Small intestine (tissue), 7 donors: ENCODE measurements around the gene HMGB4. TPM values are rescaled to one million over a fixed set of nuclear protein-coding genes. Genes with fewer than 3 reads are reported as not detected.
A peak's percentile ranks its signal among the peaks of the same experiment; 100 is the strongest.

ENCODE experiments used
- DNase-seq, 2 donors: peaks; one replicate each; pipeline versions ENCODE4 v3.0.0 to v3.0.0-alpha.2; 2013
- FAIRE-seq: peaks from 2 replicates; lab custom pipeline; 2012; peaks lifted over from hg19 to GRCh38; lab: Jason Lieb, UNC
- H3K27ac ChIP-seq, 3 donors: one replicate each; pipeline ENCODE4 v1.5.1; 2013; ENCODE audit warnings: low read length in 2 of 3, mild to moderate bottlenecking in 2 of 3, control low read depth in 1 of 3, inconsistent platforms in 1 of 3, low read depth in 1 of 3, moderate library complexity in 1 of 3
- H3K27me3 ChIP-seq, 3 donors: one replicate each; pipeline ENCODE4 v1.6.1; 2013; ENCODE audit warnings: low read length in 3 of 3, inconsistent platforms in 1 of 3; ENCODE audit not compliant: control insufficient read depth in 3 of 3, insufficient read depth in 3 of 3
- H3K36me3 ChIP-seq, 3 donors: one replicate each; pipeline ENCODE4 v1.6.1; 2013; ENCODE audit warnings: low read length in 3 of 3, inconsistent platforms in 1 of 3, low read depth in 1 of 3, mild to moderate bottlenecking in 1 of 3, moderate library complexity in 1 of 3; ENCODE audit not compliant: control insufficient read depth in 3 of 3, insufficient read depth in 2 of 3
- H3K4me1 ChIP-seq, 3 donors: one replicate each; pipeline ENCODE4 v1.6.1; 2013; ENCODE audit warnings: low read length in 2 of 3, inconsistent platforms in 1 of 3, low read depth in 1 of 3, mild to moderate bottlenecking in 1 of 3, moderate library complexity in 1 of 3; ENCODE audit not compliant: control insufficient read depth in 3 of 3, insufficient read depth in 2 of 3
- H3K4me3 ChIP-seq, 3 donors: one replicate each; pipeline ENCODE4 v1.5.1; 2013; ENCODE audit warnings: low read length in 3 of 3, control low read depth in 1 of 3, inconsistent platforms in 1 of 3, low read depth in 1 of 3, mild to moderate bottlenecking in 1 of 3, moderate library complexity in 1 of 3
- H3K9me3 ChIP-seq, 2 donors: one replicate each; pipeline ENCODE4 v1.6.1; 2013; ENCODE audit warnings: low read depth in 1 of 2, low read length in 1 of 2; ENCODE audit not compliant: control insufficient read depth in 2 of 2, insufficient read depth in 1 of 2
- WGBS, 3 donors: extraction: QIAGEN DNeasy Blood & Tissue Kit; methylation state at CpG; one replicate each; pipeline ENCODE4 v1.1.7; 2013; 5-methylcytosine and 5-hydroxymethylcytosine counted together
- polyA plus RNA-seq, 4 donors: library from polyadenylated mRNA; stranded (reverse) in 3 of 4; unstranded in 1 of 4; fragments of 200-250 nt in 3 of 4; fragments of 120-200 nt in 1 of 4; gene quantifications; one replicate each; pipeline versions ENCODE4 v1.2.1 to v1.2.3, GENCODE V29; 2013
- donor health status: healthy with polysubstance abuse.
- donor health status: control.
- donor health status: control.
- donor health status: Bipolar disorder and iron deficiency.
- donor health status: healthy.

The HMGB4 gene
- polyA plus RNA-seq, 4 donors: not detected

- no peaks in the 10 kb centered on the region for H3K9me3 ChIP-seq
- no peaks in the 10 kb centered on the region for H3K36me3 ChIP-seq
- H3K4me3 ChIP-seq: no peak overlapping the region
- FAIRE-seq: no peak
- 47 to 62% (median 61%) methylated on average over 3 of the region's 3 CpGs for WGBS, 3 donors
- peak in 1 of 2 donors; percentile 5 for DNase-seq
- peak overlapping the region in 1 of 3 donors; percentile 68 for H3K27ac ChIP-seq
- H3K4me1 ChIP-seq: no peaks in the 10 kb centered on the region
- no peaks in the 10 kb centered on the region for H3K27me3 ChIP-seq
These were observed 29.4 kb downstream of the HMGB4 start for GRCh38 chr1:33893147-33893830.

GRCh38 chr1:33895396-33895795 is 31.5 kb downstream of the HMGB4 start:
- Histone ChIP-seq H3K9me3 (no peaks in the 10 kb centered on the region), H3K36me3 (no peaks in the 10 kb centered on the region), H3K4me3 (no peak overlapping the region), H3K27me3 (no peaks in the 10 kb centered on the region), H3K27ac (no peak overlapping the region), H3K4me1 (no peaks in the 10 kb centered on the region)
- DNase-seq: no peak
- no peak for FAIRE-seq
- WGBS, 3 donors: 76 to 81% (median 78%) methylated on average over 8 of the region's 8 CpGs

- WGBS, 3 donors: 68 to 83% (median 81%) methylated on average over 2 of the region's 2 CpGs
- Histone ChIP-seq H3K27me3 (no peaks in the 10 kb centered on the region), H3K9me3 (no peaks in the 10 kb centered on the region), H3K27ac (no peak overlapping the region), H3K36me3 (no peaks in the 10 kb centered on the region), H3K4me3 (no peak overlapping the region), H3K4me1 (no peaks in the 10 kb centered on the region)
- DNase-seq (no peak), FAIRE-seq (no peak)
These were observed 32.1 kb downstream of the HMGB4 start for GRCh38 chr1:33895976-33896375.

DNA sequence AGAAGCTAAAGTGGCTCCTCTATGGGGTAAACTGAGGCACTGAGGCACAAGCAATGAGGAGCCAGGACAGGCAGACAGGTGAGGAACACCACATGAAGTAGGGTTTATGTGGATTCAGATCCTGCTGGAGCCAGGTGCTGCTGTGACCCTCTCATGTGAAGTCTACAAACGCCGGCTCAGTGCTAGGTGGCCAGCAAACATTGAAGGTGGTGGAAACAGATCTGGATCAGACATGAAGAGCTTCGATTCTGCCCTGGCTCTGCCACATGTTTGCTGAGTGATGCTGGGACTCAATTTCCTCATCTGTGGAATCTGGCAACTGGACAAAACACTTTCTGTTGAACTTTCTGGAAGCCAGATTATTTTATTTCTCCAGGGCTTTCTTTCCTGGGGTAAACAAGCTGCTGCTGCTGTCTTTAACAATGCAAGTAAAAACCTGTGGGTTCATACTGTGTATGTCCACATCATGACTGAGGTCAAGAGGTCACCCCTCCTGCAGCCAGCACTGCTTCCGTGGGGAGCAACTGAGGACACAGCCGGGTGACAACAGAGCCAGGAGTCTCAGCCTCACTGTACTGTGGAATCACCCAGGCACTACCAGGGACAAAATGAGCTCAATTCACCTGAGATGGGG is 33.3 kb downstream of the HMGB4 start:
- DNase-seq: no peak
- no peaks in the 10 kb centered on the region for H3K27me3 ChIP-seq
- FAIRE-seq: no peak
- no peaks in the 10 kb centered on the region for H3K9me3 ChIP-seq
- H3K4me1 ChIP-seq: no peaks in the 10 kb centered on the region
- no peak overlapping the region for H3K27ac ChIP-seq
- no peak overlapping the region for H3K4me3 ChIP-seq
- 65 to 70% (median 66%) methylated on average over 5 of the region's 5 CpGs for whole genome bisulfite sequencing, 3 donors
- no peaks in the 10 kb centered on the region for H3K36me3 ChIP-seq

DNA sequence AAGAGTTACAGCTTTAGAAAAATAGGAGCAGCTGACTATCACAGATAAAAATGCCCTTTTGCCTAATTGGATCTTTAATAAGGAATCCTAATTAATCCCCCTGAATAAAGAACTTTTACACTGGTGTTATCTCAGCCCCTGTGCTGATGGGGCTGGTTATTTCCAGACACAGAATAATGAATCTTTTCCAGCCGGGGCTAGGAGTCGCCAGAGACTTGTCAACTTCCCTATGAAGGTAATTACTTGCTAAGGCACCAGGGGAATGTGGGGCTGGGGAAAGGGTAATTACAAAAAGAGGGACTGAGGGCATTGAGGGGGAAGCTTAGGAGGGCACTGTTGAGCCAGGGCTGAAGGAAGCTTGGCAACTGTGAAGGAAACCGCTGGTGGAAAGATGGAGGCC is 34.5 kb downstream of the HMGB4 start:
- Histone ChIP-seq H3K27me3 (no peaks in the 10 kb centered on the region), H3K36me3 (no peaks in the 10 kb centered on the region), H3K4me3 (no peak overlapping the region), H3K4me1 (no peaks in the 10 kb centered on the region), H3K27ac (no peak overlapping the region), H3K9me3 (no peaks in the 10 kb centered on the region)
- DNase-seq: no peak
- 61 to 68% (median 67%) methylated on average over 3 of the region's 3 CpGs for WGBS, 3 donors
- no peak for FAIRE-seq

GRCh38 chr1:33898881-33899280 is 35.0 kb downstream of the HMGB4 start:
- DNase-seq (no peak), FAIRE-seq (no peak)
- Histone ChIP-seq H3K27me3 (peaks cover 0 to 2% (median 0%) of the 10 kb centered on the region in 3 donors), H3K27ac (no peak overlapping the region), H3K36me3 (no peaks in the 10 kb centered on the region), H3K9me3 (no peaks in the 10 kb centered on the region), H3K4me3 (no peak overlapping the region), H3K4me1 (no peaks in the 10 kb centered on the region)
- 59 to 71% (median 65%) methylated on average over 9 of the region's 9 CpGs for WGBS, 3 donors

DNA sequence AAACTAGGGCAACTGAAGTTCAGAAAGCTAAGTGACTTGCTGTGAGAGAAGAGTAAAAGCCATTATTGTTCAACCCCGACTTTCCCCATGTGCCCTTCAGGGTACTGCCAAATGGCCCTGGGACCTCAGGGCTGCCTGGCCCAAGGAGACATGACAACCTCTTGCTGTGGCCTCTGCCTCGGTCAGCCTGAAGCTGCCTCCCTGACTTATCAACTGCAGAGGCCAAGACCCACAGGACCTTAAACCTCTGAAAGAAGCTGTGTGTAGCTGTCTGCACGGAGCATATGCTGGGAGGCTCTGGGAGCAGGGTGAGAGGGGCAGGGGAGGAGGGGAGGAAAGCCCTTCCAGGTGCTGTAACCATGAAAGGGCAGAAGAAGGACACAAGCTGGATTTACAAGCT is 35.9 kb downstream of the HMGB4 start:
- DNase-seq: no peak

DNA sequence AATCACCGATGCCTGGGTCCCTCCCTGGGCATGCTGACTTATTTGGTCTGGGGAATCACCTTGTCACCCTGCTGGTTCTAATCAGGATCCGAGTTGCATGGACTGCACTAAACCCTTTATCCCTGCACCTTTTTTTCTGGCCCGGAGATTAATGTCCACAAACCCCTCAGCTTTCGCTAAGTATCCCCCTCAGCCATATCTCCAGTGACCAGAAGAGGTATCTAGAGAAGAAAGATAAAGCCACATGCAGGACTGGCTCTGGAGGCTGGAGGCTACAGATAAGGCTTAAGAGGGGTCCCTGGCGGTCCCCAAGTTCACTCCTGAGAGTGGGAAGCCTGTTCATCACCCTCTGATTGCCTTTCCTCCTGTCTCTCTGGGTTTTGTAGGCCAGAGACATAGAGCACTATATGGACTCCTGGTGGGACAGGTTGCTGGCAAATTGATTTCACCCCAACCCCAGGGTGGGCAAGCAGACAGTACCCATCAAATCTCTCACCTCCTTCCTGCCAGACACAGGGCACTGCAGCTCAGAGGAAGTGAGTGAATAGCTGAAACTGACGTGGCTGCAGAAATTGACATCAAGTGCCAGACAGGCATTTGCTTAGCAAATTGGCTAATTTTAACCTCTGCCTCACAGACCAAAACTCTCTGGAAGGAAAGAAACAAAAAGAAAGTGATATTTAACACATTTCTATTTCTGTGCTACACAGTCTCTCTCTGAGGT is 38.8 kb downstream of the HMGB4 start:
- no peak for DNase-seq
- WGBS, 3 donors: 31 to 47% (median 33%) methylated on average over 6 of the region's 6 CpGs

More for the DNA sequence above, 35.9 kb downstream of the HMGB4 start:
- H3K4me1 ChIP-seq: no peaks in the 10 kb centered on the region
- H3K4me3 ChIP-seq: no peak overlapping the region
- 61 to 78% (median 61%) methylated on average over 3 of the region's 3 CpGs for WGBS, 3 donors
- peaks cover 0 to 2% (median 0%) of the 10 kb centered on the region in 3 donors for H3K27me3 ChIP-seq
- H3K36me3 ChIP-seq: no peaks in the 10 kb centered on the region
- no peak for FAIRE-seq
- no peak overlapping the region for H3K27ac ChIP-seq
- H3K9me3 ChIP-seq: no peaks in the 10 kb centered on the region

More for the DNA sequence above, 38.8 kb downstream of the HMGB4 start:
- no peak for FAIRE-seq
- H3K9me3 ChIP-seq: no peaks in the 10 kb centered on the region
- H3K27ac ChIP-seq: no peak overlapping the region
- H3K27me3 ChIP-seq: peaks cover 0 to 2% (median 0%) of the 10 kb centered on the region in 3 donors
- no peaks in the 10 kb centered on the region for H3K4me1 ChIP-seq
- H3K4me3 ChIP-seq: no peak overlapping the region
- H3K36me3 ChIP-seq: no peaks in the 10 kb centered on the region
